K562 (cell line): Measurements from ENCODE around the gene SLC2A14. TPM values are rescaled to one million over a fixed set of nuclear protein-coding genes. Genes with fewer than 3 reads are reported as not detected.
A peak's percentile ranks its signal among the peaks of the same experiment; 100 is the strongest.

Experiments
- ATAC-seq: fragments of 200-7000 bp; cut with Tn5 transposase; 3 replicates; pipeline ENCODE4 v1.9.1; 2020; ENCODE audit warnings: moderate library complexity
- BruUV-seq: library from RNA; stranded (reverse); fragments of 400-500 nt; replicated peaks from 2 replicates; lab custom pipeline; 2021; lab: Mats Ljungman, UMichigan
- CTCF ChIA-PET: fragments of 300-600 bp; formaldehyde crosslinking; extraction: SDS; loops from one replicate; lab custom pipeline; 2021; ENCODE audit warnings: low intra/inter-chr PET ratio; lab: Yijun Ruan, JAX
- POLR2A ChIA-PET: fragments of 300-600, 350-650 bp; sonication (Branson Sonifier 250); formaldehyde crosslinking; extraction: SDS; loops from one replicate; lab custom pipeline; 2021; ENCODE audit warnings: antibody characterized with exemption, inconsistent platforms; lab: Yijun Ruan, JAX
- DNase-seq, 4 experiments: peaks; one replicate each; pipeline versions ENCODE4 v3.0.0 to v3.0.0-alpha.2; 2011 to 2018; ENCODE audit warnings: low spot score in 3 of 4, mixed read lengths in 3 of 4; ENCODE audit errors: extremely low read depth in 1 of 4
- FAIRE-seq: peaks from 2 replicates; lab custom pipeline; 2011; peaks lifted over from hg19 to GRCh38; lab: Jason Lieb, UNC
- H2AFZ ChIP-seq: 2 replicates; pipeline ENCODE4 v1.6.0; 2011; ENCODE audit warnings: low read depth, low read length, control low read depth, inconsistent platforms
- H3K27ac ChIP-seq: fragments of 200-600 bp; 3 replicates; pipeline ENCODE4 v1.8.0; 2011; ENCODE audit warnings: low read depth, mild to moderate bottlenecking, control low read depth, inconsistent platforms, low read length, moderate library complexity, mixed read lengths; ENCODE audit errors: extremely low read depth
- H3K27me3 ChIP-seq, 2 experiments: fragments of 300-600 bp in 1 of 2; 2 replicates in 1 of 2; 3 replicates in 1 of 2; pipeline versions ENCODE4 v1.6.0 to v1.8.0; 2011; ENCODE audit warnings: inconsistent platforms in 2 of 2, low read length in 2 of 2, mild to moderate bottlenecking in 1 of 2, mixed read lengths in 1 of 2, moderate library complexity in 1 of 2; ENCODE audit not compliant: control insufficient read depth in 2 of 2, insufficient read depth in 2 of 2
- H3K36me3 ChIP-seq: fragments of 300-600 bp; 3 replicates; pipeline ENCODE4 v1.8.0; 2011; ENCODE audit warnings: mild to moderate bottlenecking, low read length, inconsistent platforms; ENCODE audit not compliant: control insufficient read depth, insufficient read depth
- H3K4me1 ChIP-seq, 2 experiments: fragments of 200-600 bp in 1 of 2; replicated peaks in 1 of 2; 2 replicates in 1 of 2; 3 replicates in 1 of 2; pipeline versions ENCODE4 v1.5.1 to v1.8.0; 2011; ENCODE audit warnings: inconsistent platforms in 2 of 2, low read length in 2 of 2, mild to moderate bottlenecking in 1 of 2, mixed read lengths in 1 of 2, moderate library complexity in 1 of 2; ENCODE audit not compliant: control insufficient read depth in 2 of 2, insufficient read depth in 2 of 2
- H3K4me2 ChIP-seq: 2 replicates; pipeline ENCODE4 v1.6.1; 2011; ENCODE audit warnings: low read length, control low read depth, inconsistent platforms, mixed read lengths; ENCODE audit not compliant: insufficient read depth
- H3K4me3 ChIP-seq: fragments of 200-600 bp; sonication (generic), shearing (Covaris generic); 2 replicates; pipeline ENCODE4 v1.5.1; 2016; ENCODE audit warnings: control low read depth, inconsistent platforms
- H3K79me2 ChIP-seq: fragments of 200-600 bp; 3 replicates; pipeline ENCODE4 v1.8.0; 2011; ENCODE audit warnings: low read length, inconsistent platforms; ENCODE audit not compliant: control insufficient read depth, insufficient read depth
- H3K9ac ChIP-seq, 2 experiments: 2 replicates each; pipeline versions ENCODE4 v1.6.0 to v1.6.1; 2011; ENCODE audit warnings: low read depth in 2 of 2, low read length in 2 of 2, control low read depth in 1 of 2, inconsistent platforms in 1 of 2, mild to moderate bottlenecking in 1 of 2, mixed read lengths in 1 of 2; ENCODE audit not compliant: insufficient read depth in 1 of 2
- H3K9me1 ChIP-seq: one replicate; pipeline ENCODE4 v1.6.0; 2011; ENCODE audit warnings: inconsistent platforms, mild to moderate bottlenecking, low read length, moderate library complexity; ENCODE audit not compliant: control insufficient read depth, insufficient read depth
- H3K9me3 ChIP-seq: replicated peaks from 2 replicates; pipeline ENCODE4 v1.5.1; 2011; ENCODE audit warnings: low read depth, low read length, inconsistent platforms; ENCODE audit not compliant: control insufficient read depth, insufficient read depth
- H4K20me1 ChIP-seq: replicated peaks from 2 replicates; pipeline ENCODE4 v1.6.1; 2011; ENCODE audit warnings: low read length, inconsistent platforms, mixed read lengths; ENCODE audit not compliant: control insufficient read depth, insufficient read depth
- CBFA2T3 ChIP-seq: fragments of 450-650 bp; IDR thresholded peaks from 2 replicates; pipeline ENCODE4 v1.6.1; 2017
- CC2D1A ChIP-seq: fragments of 450-650 bp; IDR thresholded peaks from 2 replicates; pipeline ENCODE4 v1.6.1; 2017; ENCODE audit warnings: mild to moderate bottlenecking
- FOXM1 ChIP-seq, 2 experiments: fragments of 450-650 bp in 1 of 2; sonication (generic) in 1 of 2; formaldehyde crosslinking in 1 of 2; IDR thresholded peaks; 2 replicates each; pipeline versions ENCODE4 v1.6.1 to v1.9.0; 2017 to 2022; ENCODE audit warnings: low read depth in 2 of 2, mild to moderate bottlenecking in 2 of 2, missing genetic modification reagents in 1 of 2, moderate library complexity in 1 of 2
- HMGN3 ChIP-seq: IDR thresholded peaks from 2 replicates; pipeline ENCODE4 v1.6.1; 2011; ENCODE audit warnings: borderline replicate concordance, low read depth, mild to moderate bottlenecking, mixed read lengths, low read length; ENCODE audit not compliant: insufficient read length; ENCODE audit errors: extremely low read depth
- POLR2AphosphoS2 ChIP-seq: IDR thresholded peaks from 2 replicates; pipeline ENCODE4 v1.6.1; 2012; ENCODE audit warnings: low read length, improper control_type of control experiment
- POLR2G ChIP-seq: fragments of 200-400 bp; formaldehyde crosslinking; IDR thresholded peaks from 2 replicates; pipeline ENCODE4 v1.6.1; 2017; ENCODE audit warnings: low read depth, mild to moderate bottlenecking, antibody characterized with exemption, low read length, moderate library complexity
- PPARD ChIP-seq: fragments of 250-450 bp; sonication (Bioruptor Pico); IDR thresholded peaks from 2 replicates; pipeline ENCODE4 v1.8.0; 2022; ENCODE audit warnings: inconsistent platforms, mild to moderate bottlenecking, moderate library complexity
- RAD51 ChIP-seq: fragments of 450-650 bp; IDR thresholded peaks from 2 replicates; pipeline ENCODE4 v1.7.1; 2016; ENCODE audit warnings: low read depth, mild to moderate bottlenecking, borderline replicate concordance
- RBFOX2 ChIP-seq: fragments of 200-400 bp; formaldehyde crosslinking; IDR thresholded peaks from 2 replicates; pipeline ENCODE4 v1.6.1; 2017; ENCODE audit warnings: low read depth, mild to moderate bottlenecking, low read length, moderate library complexity
- SREBF1 ChIP-seq: fragments of 150-350 bp; IDR thresholded peaks from 2 replicates; pipeline ENCODE4 v1.6.1; 2014; ENCODE audit warnings: antibody characterized with exemption, low read depth, low read length, borderline replicate concordance
- TEAD4 ChIP-seq, 2 experiments: sonication (generic) in 1 of 2; formaldehyde crosslinking in 1 of 2; IDR thresholded peaks; 2 replicates each; pipeline versions ENCODE4 v1.6.1 to v1.8.0; 2012 to 2022; ENCODE audit warnings: borderline replicate concordance in 1 of 2, inconsistent platforms in 1 of 2, low read length in 1 of 2, mild to moderate bottlenecking in 1 of 2, missing genetic modification reagents in 1 of 2
- TFE3 ChIP-seq: fragments of 450-650 bp; formaldehyde crosslinking; IDR thresholded peaks from 2 replicates; pipeline ENCODE4 v1.4.0; 2020; ENCODE audit warnings: mild to moderate bottlenecking, mixed read lengths
- ZNF316 ChIP-seq: fragments of 450-650 bp; IDR thresholded peaks from 2 replicates; pipeline ENCODE4 v1.6.1; 2016
- ZNF695 ChIP-seq: fragments of 450-650 bp; formaldehyde crosslinking; IDR thresholded peaks from 2 replicates; pipeline ENCODE4 v1.4.0; 2020; ENCODE audit warnings: mild to moderate bottlenecking, moderate library complexity
- ZNF77 ChIP-seq: fragments of 250-450 bp; sonication (Bioruptor Pico); IDR thresholded peaks from 2 replicates; pipeline ENCODE4 v1.5.0; 2020
- WGBS: fragments of 100-300 bp; shearing (Covaris generic); methylation state at CpG from one replicate; pipeline ENCODE4 v1.1.6; 2016; ENCODE audit warnings: low coverage, mixed read lengths; ENCODE audit not compliant: insufficient coverage; ENCODE audit errors: missing lambda C conversion rate; 5-methylcytosine and 5-hydroxymethylcytosine counted together
- in situ Hi-C: fragments of 300-500 bp; cut with MboI; formaldehyde crosslinking; loops from 4 replicates; pipeline ENCODE4 v1.15.0; 2018; ENCODE audit warnings: inconsistent platforms, mixed read lengths
- intact Hi-C: fragments of 100-400 bp; cut with micrococcal nuclease; formaldehyde crosslinking; loops from 2 replicates; pipeline ENCODE4 v1.14.2; 2022
- polyA plus RNA-seq, 8 experiments: library from polyadenylated mRNA; depleted of rRNA in 4 of 8; stranded (reverse) in 5 of 8; unstranded in 3 of 8; fragments of >200 nt; fragmentation: Nextera tagmentation in 2 of 8; fragmentation: Illumina TruSeq in 1 of 8; extraction: Ambion mirVana in 2 of 8; extraction: Trizol in 1 of 8; gene quantifications; 2 replicates each; pipeline versions ENCODE4 v1.2.1 to v1.2.3, GENCODE V29; 2011 to 2014; ENCODE audit warnings: inconsistent platforms in 1 of 8, missing spikeins in 1 of 8
- total RNA-seq, 7 experiments: library from RNA; depleted of rRNA in 6 of 7; stranded (reverse); fragments of >200 nt in 6 of 7; fragmentation: Illumina TruSeq in 2 of 7; extraction: Trizol in 2 of 7; gene quantifications; 2 replicates each; pipeline versions ENCODE4 v1.2.1 to v1.2.3, GENCODE V29; 2011 to 2021; ENCODE audit warnings: low replicate concordance in 1 of 7

Gene SLC2A14
- total and polyA plus RNA-seq, 9 of the 15 experiments (the other 6 are each of a cell fraction or from before 2014, with no cell fraction given): 0.13 to 8.9 (median 4.8) TPM; not detected in 1

GRCh38 chr12:7917392-7918267 is 44.9 kb upstream of the SLC2A14 start:
- Histone ChIP-seq H3K9me1 (no peaks in the 10 kb centered on the region), H2AFZ (no peak overlapping the region), H3K27me3 (no peaks in the 10 kb centered on the region), H3K9me3 (no peaks in the 10 kb centered on the region), H3K9ac (no peak overlapping the region), H3K4me3 (no peak overlapping the region), H3K79me2 (no peaks in the 10 kb centered on the region), H3K27ac (no peak overlapping the region), H4K20me1 (no peaks in the 10 kb centered on the region), H3K4me1 (no peaks in the 10 kb centered on the region), H3K36me3 (peaks cover 37% of the 10 kb centered on the region; the same call in 2 of the 3 replicates), H3K4me2 (no peak overlapping the region)
- TF ChIP-seq ZNF316 (no peak), HMGN3 (no peak), ZNF77 (CRISPR knock-in tag) (no peak), SREBF1 (no peak), CC2D1A (no peak), TFE3 (CRISPR knock-in tag) (peak; percentile 15; the same call in 1 of the 2 replicates), ZNF695 (CRISPR knock-in tag) (no peak), PPARD (CRISPR knock-in tag) (no peak), POLR2G (peak; percentile 42), CBFA2T3 (no peak), FOXM1 (IDR thresholded peaks at IDR 0.05; ENCODE audit: low read depth) (no peak), FOXM1 (CRISPR knock-in tag; IDR thresholded peaks at IDR 0.05; ENCODE audit: low read depth) (no peak), RBFOX2 (0 out of 2 replicates have a peak, but pooled peaks have one; percentile 18), POLR2AphosphoS2 (0 out of 2 replicates have a peak, but pooled peaks have one; percentile 62), RAD51 (no peak), TEAD4 (IDR thresholded peaks at IDR 0.05; ENCODE audit: low read length) (no peak), TEAD4 (CRISPR knock-in tag; IDR thresholded peaks at IDR 0.05; ENCODE audit: borderline replicate concordance) (no peak)
- ChIA-PET CTCF (no interaction called here), POLR2A (interaction anchor here (0.7 to 3.2 kb wide), 6 partner anchors 9 to 103 kb away, joined by 3 to 16 read pairs (median 5); no protein-coding TSS in a partner anchor)
- ATAC-seq (peak; percentile 35; the same call in 2 of the 3 replicates), DNase-seq (peak in 1 of 4 experiments; percentile 18), FAIRE-seq (no peak)
- in situ Hi-C loops (no loop called here), intact Hi-C loops (no loop called here)
- 53% methylated on average over 16 of the region's 19 CpGs for WGBS
- BruUV-seq: no TSS peak
